ENCODE results near the gene SERGEF.
"Not testable (repeated sequence)": the region's sequence is repeated elsewhere in the genome, so short reads cannot be mapped to it uniquely, and the experiment has no call there.

The SERGEF gene

DNA sequence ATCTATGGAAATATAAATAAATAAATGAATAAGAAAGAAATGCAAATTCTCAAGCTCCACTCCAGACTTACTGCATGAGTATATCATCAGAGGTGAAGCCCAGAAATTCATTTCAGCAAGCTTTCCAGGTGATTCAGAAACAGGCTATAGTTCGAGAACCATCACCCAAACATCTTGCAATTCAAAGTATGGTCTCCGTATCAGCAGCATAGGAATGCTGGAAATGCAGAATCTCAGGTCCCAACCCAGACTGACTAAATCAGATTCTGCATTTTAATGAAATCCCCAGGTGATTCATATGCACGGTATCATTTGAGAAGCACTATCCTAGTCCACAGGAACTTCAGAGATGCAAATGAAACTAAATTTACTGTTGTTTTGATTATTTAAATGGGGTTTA lies 95.3 kb downstream of the SERGEF start:
- DNase-seq (ENCODE audit: insufficient read length, low spot score) (no peak), FAIRE-seq (no peak)

DNA sequence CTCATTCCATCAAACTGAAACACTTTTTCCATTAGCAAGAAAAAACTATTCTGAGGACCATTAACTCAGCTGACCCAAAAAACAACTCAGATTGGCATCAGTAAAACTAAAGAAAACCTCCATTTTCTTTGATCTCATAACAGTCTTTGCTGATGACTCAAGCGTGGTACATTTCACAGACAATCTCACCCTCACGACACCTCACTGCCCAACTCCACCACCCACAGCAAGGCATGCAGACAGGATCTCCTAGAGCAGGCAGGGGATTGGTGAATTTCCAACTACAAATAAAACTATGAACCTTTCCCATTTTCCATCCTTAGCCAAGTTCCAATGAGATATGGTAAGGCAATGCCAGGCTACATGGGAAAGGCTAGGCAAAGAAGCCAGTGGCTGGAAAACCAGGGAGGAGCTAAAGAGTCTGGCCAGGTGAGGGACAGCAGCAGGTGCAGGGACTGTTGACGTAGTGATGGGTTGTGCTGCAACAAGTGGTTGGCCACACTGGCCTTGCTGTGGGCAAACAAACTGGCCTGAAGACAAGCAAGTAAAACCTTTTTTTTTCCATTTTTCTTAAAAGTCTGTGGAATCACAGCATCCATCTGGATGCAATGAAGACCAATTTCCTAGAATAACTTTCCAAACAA lies 97.2 kb downstream of the SERGEF start:
- DNase-seq (ENCODE audit: insufficient read length, low spot score) (no peak), FAIRE-seq (no peak)

DNA sequence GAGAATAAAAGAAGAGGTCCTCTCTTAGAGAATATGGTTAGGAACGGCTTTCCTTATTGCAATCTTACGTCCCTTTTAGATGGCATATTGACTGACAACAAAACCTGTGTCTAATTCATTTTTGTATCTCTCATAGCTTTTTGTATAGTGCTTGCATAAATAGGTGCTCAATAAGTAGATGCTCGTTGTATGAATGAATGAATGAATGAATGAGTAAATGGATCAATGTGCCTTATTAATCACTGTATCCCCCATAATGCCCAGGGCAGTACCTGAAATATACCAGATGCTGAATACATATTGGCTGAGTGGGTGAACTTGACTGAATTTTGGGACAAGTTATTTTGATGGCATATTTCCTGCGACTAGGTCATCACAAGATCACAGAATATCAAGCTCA lies 97.9 kb downstream of the SERGEF start:
- FAIRE-seq = no peak
- no peak for DNase-seq (ENCODE audit: insufficient read length, low spot score)

DNA sequence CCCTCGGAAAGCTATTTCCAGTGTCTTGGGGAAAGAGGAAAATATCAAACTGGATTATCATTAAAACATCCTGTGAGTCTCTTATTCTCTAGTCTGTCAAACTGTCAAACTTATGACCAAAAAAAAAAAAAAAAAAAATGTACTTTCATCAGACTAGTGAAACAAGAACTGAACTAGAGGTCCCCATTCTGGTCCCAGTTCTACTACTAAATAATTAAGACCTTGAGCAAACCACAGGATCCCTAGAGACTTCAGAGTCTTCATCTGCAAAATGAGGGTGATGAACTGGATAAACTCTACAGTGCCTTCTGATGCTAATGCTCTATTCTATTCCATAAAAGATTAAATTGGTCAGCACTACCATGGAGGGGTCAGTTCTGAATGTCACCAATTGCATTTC lies 105.8 kb downstream of the SERGEF start:
- FAIRE-seq (no peak), DNase-seq (ENCODE audit: insufficient read length, low spot score) (no peak)

DNA sequence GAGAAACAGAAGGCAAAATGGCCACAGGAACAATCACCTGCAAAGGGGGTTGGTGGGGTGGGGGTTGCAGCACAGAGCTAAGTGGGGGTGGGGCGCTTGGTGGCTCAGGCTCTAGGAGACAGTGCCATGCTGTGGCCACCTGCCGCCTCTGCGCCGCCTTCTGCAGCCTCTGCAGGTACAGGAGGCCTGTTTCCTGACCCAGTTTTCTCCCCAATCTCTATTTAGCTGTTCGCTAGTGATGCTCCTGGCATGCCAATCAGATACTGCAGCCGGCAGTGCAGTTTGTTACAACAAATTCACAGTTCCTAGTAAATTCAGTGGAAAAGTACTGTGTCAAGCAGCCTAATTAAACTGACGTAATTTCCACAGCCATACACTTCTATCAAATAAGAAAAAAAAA lies 106.4 kb downstream of the SERGEF start:
- DNase-seq (ENCODE audit: insufficient read length, low spot score) (no peak), FAIRE-seq (no peak)

DNA sequence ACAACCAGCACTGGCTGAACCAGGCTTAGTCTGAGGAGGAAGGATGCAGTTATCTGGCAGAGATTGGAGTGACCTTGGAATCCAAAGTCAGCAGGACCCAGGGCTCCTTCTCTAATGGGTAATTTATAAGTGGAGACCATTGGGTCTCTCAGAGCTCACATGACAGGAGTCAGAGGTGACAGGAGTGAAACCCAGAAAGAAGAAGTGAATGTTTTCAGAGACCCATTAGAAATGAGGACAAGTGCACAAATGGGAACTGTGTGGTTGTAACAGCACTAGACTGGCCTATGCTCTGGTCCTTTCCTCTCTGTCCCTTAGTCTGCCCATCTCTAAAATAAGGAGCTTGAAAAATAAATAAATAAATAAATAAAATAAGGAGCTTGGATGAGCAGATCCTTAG lies 107.4 kb downstream of the SERGEF start:
- no peak for FAIRE-seq
- DNase-seq (ENCODE audit: insufficient read length, low spot score) = no peak

DNA sequence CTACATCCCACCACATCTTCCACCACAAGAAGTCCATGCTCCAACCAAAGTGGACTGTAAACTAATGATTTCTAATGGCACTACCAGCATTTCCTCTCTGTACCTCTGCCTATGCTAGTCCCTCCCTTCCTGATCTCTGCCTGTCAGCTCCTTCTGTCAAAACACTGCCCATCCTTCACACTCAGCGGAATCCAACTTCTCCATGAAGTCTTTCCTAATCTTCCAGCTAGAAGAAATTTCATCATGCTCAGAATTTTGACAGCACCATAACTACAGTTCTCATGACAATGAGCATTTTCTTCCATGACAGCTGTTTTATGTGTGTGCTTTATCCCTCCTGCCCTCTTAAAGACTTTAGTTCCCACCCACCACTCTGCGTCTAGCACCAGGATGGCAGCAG lies 111.4 kb downstream of the SERGEF start:
- no peak for FAIRE-seq
- DNase-seq (ENCODE audit: insufficient read length, low spot score) = no peak

DNA sequence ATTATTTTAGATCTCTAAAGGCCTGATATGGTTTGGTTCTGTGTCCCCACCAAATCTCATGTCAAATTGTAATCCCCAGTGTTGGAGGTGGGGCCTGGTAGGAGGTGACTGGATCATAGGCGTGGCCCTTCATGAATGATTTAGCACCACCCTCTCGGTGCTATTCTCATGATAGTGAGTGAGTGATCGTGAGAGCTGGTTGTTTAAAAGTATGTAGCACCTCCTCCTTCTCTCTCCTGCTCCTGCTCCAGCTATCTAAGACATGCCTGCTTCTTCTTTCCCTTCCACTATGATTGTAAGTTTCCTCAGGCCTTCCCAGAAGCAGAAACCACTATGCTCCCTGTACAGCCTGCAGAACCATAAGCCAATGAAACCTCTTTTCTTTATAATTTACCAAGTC lies 114.1 kb downstream of the SERGEF start:
- FAIRE-seq = no peak
- no peak for DNase-seq (ENCODE audit: insufficient read length, low spot score)

DNA sequence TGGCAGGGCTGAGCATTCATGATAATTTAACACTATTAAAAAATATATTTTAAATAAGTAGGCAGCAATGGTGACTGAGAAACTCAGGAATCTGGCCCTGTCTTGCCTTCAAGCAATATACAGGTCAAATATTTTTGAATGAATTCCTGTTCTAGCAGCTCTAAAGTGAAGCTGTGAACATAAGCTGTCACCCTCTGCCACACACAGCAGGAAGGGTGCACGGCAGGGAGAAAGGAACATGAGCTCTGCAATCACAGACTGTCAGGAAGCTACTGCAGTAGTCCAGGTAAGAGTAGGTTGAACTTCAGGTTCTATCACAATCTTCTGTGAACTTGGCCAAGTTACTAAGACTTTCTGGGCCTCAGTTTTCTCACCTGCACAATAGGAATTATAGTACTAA lies 114.8 kb downstream of the SERGEF start:
- DNase-seq (ENCODE audit: insufficient read length, low spot score) (no peak), FAIRE-seq (no peak)

DNA sequence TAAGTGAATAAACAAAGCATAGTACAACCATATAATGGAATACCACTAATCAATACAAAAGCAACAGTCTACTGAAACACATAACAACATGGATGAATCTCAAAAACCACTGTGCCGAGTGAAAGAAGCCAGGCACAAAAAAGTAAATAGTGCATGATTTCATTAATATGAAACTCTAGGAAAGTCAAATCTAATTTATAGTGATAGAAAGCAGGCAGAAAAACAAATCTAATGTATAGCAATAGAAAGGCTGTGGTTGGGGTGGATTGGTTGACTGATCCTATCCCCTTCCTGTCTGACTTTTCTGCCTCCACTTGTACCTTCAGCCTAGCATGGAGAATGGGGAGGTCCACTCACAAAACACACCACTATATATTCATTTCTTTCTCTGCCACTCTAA lies 115.4 kb downstream of the SERGEF start:
- DNase-seq (ENCODE audit: insufficient read length, low spot score) = no peak
- FAIRE-seq = no peak

DNA sequence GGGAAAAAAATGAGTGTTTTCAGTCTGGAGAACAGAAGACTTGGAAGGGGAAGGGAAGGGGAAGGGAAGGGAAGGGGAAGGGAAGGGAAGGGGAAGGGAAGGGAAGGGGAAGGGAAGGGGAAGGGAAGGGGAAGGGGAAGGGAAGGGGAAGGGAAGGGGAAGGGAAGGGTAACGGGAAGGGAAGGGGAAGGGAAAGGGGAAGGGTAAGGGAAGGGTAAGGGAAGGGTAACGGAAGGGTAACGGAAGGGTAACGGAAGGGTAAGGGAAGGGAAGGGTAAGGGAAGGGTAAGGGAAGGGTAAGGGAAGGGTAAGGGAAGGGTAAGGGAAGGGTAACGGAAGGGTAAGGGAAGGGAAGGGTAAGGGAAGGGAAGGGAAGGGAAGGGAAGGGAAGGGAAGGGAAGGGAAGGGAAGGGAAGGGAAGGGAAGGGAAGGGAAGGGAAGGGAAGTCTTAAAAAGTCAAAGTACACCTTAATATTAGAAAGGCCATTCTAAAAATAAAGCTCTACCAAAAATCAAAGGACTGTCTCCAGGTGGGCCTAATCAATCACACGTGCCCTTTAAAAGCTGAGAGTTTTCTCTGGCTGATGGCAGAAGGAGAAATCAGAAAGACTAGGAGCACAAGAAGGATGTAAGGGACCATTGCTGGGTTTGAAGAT lies 116.2 kb downstream of the SERGEF start:
- FAIRE-seq = not testable (repeated sequence)

DNA sequence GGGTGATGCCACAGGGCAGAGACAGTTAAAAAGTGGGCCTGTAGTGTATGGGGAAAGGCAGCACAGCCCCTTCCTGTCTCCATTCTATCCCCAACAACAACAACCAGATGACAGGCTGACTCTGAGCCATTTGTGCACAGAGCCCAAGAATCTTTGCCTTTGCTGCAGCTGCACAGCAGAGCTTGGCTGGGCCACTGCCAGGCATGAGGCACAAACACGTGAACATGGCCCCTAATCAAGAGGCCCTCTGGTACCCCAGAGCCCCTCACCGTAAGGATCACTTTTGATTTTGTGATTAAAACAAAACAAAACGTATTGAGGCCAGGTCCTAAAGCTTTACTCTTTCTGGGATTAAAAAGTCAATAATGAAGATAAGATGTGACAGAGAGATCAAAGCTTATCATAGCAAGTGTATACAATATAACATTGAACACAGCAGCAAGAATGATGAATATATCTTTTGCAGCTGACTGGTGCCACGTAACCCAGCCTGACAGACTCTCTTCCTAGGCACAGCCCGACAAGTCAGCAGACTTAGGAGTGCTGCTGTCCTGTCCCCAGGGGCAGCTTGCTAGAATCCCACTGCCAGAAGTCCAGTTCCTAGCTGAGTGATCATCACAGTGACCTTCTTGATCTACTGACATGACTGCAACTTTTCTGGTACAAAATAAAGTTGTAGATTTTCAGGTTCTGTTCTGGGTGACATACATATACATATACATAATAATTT lies 117.8 kb downstream of the SERGEF start:
- DNase-seq (ENCODE audit: insufficient read length, low spot score) (no peak), FAIRE-seq (no peak)

More for the DNA sequence above, 116.2 kb downstream of the SERGEF start:
- DNase-seq (ENCODE audit: insufficient read length, low spot score) = not testable (repeated sequence)

DNA sequence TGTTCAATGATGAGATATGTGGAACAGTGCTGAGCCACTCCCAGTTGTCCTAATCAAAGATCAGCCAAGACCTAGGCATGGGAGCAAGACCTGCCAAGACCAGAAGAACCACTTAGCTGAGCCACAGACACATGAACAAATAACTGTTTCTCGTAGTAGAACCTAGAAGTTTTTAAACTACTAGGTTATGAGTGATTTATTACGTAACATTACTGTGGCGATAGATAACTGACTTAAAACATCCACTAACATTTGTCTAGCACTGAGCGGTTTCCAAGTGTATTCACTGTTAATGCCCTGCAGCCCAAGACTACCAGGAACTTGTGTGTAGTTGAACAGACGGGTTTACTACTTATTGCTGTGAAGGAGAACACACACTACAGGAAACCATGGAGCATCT lies 120.4 kb downstream of the SERGEF start:
- DNase-seq (ENCODE audit: insufficient read length, low spot score) (no peak), FAIRE-seq (no peak)

DNA sequence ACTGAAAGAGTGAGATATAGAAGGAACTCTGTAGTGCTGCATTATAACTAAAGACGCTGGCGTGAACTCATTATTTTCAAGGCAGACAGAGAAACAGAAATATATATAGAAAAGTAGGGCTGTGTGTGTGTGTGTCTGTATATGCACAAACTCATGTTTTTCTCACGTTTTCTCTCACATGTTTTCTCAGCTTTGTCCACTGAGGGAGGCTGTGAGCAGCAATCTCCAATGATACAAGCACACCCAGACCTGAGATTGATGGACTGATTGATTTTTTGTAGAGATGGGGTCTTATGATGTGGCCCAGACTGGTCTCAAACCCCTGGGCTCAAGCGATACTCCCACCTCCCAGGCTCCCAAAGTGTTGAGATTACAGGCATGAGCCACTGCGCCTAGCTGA lies 122.5 kb downstream of the SERGEF start:
- no peak for FAIRE-seq
- no peak for DNase-seq (ENCODE audit: insufficient read length, low spot score)

DNA sequence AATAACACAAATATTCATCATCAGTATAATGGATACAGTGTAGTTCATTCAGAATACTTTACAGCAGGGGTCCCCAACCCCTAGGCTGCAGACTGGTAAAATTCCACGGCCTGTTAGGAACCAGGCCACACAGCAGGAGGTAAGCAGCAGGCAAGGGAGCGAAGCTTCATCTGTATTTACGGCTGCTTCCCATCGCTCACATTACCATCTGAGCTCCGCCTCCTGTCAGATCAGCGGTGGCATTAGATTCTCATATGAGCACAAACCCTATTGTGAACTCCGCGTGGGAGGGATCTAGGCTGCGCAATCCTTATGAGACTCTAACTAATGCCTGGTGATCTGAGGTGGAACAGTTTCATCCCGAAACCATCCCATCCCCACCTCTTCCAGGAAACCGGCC lies 125.1 kb downstream of the SERGEF start:
- no peak for DNase-seq (ENCODE audit: insufficient read length, low spot score)
- FAIRE-seq = no peak

DNA sequence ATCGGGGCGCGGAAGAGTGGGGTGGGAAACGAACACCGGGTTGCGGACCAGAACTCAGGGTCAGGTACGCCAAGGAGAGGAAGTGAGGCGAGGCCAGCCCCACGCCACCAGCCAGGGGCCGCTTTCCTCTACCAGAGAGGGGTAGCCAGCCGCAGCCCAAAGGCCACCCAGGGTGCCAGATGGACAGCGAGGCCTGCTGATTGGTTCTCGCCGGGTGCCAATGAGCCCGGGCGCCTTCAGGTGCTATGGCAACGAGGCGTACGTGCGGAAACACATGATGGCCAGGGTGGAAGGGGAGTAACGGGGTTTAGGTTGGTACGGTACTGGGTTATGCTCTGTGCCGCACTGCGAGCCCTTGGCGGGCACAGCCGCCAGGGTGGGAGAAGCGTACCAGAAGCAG lies 128.9 kb downstream of the SERGEF start:
- FAIRE-seq (no peak), DNase-seq (ENCODE audit: insufficient read length, low spot score) (no peak)

DNA sequence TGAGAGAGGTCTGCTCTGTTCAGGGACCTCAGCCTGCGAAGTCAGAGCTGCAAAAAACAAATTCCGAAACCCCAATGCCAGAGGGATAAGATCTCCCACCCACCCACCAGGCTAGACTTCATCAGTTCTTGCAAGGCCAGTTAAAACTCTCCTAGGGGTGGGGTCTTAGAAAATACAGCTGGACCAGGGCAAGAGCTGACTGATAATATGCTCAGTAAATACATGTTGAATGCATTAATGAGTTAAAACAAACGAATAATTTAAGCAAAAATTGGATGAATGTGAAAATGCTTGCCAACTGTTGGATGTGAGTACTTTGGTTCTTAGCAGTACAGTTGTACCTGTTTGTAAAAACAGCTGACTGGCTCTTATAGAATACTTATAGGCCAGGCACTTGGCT lies 129.8 kb downstream of the SERGEF start:
- FAIRE-seq (no peak), DNase-seq (ENCODE audit: insufficient read length, low spot score) (no peak)

DNA sequence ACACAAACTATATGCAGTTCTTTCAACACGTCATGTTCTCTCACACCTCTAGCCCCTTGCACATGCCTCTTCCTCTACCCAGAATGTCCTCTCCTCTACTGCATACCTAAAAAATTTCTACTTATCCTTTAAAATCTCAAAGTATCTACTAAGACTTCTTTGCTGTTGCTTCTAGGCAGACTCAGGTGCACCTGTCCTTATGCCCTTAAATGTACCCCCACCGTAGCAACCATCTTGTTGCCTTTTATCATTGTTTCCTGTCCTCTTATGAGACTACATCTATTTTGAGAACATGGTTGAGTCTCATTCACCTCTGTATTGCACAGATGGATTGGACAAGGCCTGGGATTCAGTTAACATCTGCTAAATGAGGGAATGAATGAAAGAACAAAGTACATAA lies 134.1 kb downstream of the SERGEF start:
- DNase-seq (ENCODE audit: insufficient read length, low spot score) = no peak
- no peak for FAIRE-seq

DNA sequence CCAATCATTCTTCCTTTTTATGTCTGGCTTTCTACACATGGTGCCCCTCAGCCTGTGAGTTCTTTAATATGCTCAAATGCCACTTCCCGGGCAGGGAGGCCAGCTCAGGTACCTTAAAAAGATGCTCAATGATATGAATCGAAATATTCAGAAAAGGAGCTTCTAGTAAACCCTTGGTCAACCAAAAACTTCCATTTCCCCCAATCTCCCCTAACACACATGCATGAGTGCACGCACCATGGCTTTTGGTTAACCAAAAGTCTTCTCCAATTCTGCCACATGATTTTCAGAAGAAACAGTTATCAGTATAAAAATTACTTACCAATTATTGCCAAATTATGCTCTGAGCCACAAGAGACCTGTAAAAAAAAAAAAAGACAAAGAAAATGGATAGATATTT lies 135.0 kb downstream of the SERGEF start:
- DNase-seq (ENCODE audit: insufficient read length, low spot score) (no peak), FAIRE-seq (no peak)

DNA sequence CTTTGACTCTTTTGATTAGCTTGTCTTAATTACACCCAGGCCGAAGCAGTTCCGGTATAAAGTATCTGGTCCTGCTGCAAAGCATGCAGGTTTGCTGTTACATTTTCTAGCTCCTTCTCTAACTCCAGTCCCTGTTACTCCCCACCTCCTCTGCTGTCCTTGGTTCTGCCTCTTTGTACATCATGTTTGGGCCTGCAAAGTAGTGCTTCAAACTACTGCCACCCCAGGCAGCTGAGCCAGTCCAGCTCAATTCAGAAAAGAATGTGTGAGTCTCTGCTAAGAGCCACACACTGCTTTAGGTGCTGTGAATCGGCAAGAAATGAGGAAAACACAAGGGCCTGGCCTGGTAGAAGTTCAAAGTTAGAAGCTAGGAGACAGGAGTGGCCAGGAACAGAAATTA lies 136.0 kb downstream of the SERGEF start:
- FAIRE-seq (no peak), DNase-seq (ENCODE audit: insufficient read length, low spot score) (no peak)

DNA sequence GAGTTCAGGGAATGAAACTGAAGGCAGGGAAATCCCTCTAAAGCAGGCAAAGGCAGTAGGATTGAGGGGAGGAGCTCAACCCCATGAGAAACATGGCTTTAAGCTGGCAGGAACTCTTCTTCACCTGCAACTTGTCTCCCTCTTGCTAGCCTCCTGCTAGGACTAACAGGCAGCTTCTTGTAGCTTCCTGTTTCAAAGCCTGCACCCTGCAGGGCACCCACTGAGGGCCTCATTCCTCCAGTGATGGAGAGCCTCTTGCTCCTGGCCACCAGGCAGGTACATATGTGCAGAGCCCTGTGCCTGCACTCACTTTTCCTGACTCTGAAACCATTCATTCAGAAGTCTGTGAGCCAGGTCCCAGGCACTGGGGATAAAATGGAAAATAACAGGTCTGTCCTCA lies 137.0 kb downstream of the SERGEF start:
- FAIRE-seq = no peak
- DNase-seq (ENCODE audit: insufficient read length, low spot score) = no peak

DNA sequence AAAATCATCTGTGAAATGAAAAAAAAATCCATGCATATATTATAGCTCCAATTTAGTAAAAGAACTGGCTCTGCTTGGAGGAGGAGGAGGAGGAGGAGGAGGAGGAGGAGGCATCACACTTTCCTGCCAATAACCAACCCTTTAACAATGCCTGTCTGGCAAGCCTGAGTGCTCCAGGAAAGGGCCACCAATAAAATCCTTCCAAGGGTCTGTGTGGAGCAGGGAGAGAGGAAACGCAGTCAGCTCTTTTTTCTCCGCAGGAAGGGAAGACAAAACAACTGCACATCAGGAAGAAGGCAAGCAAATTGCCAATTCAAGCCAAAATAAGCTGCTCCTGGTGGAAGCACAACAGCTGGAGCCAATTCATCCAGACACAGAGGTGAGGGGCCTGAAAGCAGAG lies 139.3 kb downstream of the SERGEF start:
- no peak for FAIRE-seq
- DNase-seq (ENCODE audit: insufficient read length, low spot score) = no peak

All from HTR-8/SVneo (cell line).